Regular cardiac myocyte (primary cell): ENCODE data around the gene SEPHS1. TPM values are rescaled to one million over a fixed set of nuclear protein-coding genes. Genes with fewer than 3 reads are reported as not detected.

Experiments used
- total RNA-seq: library from RNA; depleted of rRNA; stranded (reverse); fragments of >200 nt; gene quantifications from 2 replicates; pipeline ENCODE4 v1.2.3, GENCODE V29; 2014

SEPHS1 gene
- total RNA-seq = 20.0 and 36.4 TPM in 2 replicates

GRCh38 chr10:13348216-13349017 lies at the start of gene SEPHS1:
Gene SEPHS1 (minus strand): TSS chr10:13348293. CDS start chr10:13344950, 3,343 bp downstream.

GRCh38 chr10:13299437-13300287 lies 48.4 kb downstream of the SEPHS1 start, which contains the start of gene PHYH:
Gene PHYH (minus strand): TSS chr10:13300064. CDS start chr10:13300042, 22 bp downstream.

Other genes starting within 250 kb of the SEPHS1 start
- gene OPTN, start 248.1 kb downstream of the SEPHS1 start, total RNA-seq = 74.2 and 130 TPM in 2 replicates
- gene MCM10, start 186.7 kb downstream of the SEPHS1 start, total RNA-seq = 1.4 and 25.5 TPM in 2 replicates
- not detected in 2 replicates for gene UCMA, start 113.9 kb downstream of the SEPHS1 start, total RNA-seq
- 18.6 and 24.0 TPM in 2 replicates for gene PHYH, start 48.2 kb downstream of the SEPHS1 start, total RNA-seq
- gene BEND7, start 180.7 kb upstream of the SEPHS1 start, total RNA-seq = 0.58 and 2.3 TPM in 2 replicates
- gene PRPF18, start 238.7 kb upstream of the SEPHS1 start, total RNA-seq = 40.8 and 43.1 TPM in 2 replicates